Mesendoderm (in vitro differentiated cells): ENCODE results near the gene BACH2.

Experiments used
- DNase-seq: peaks from one replicate; pipeline ENCODE4 v3.0.0; 2013
- H2AK5ac ChIP-seq: 2 replicates; pipeline ENCODE4 v1.6.1; 2013; ENCODE audit warnings: low read length, inconsistent platforms
- H2BK120ac ChIP-seq: 2 replicates; pipeline ENCODE4 v1.6.1; 2013; ENCODE audit warnings: low read depth, mild to moderate bottlenecking, low read length, moderate library complexity, mixed read lengths
- H2BK15ac ChIP-seq: replicated peaks from 2 replicates; pipeline ENCODE4 v1.6.1; 2013; ENCODE audit warnings: low read depth, mild to moderate bottlenecking, moderate library complexity
- H2BK5ac ChIP-seq: 2 replicates; pipeline ENCODE4 v1.6.1; 2013; ENCODE audit warnings: low read length, inconsistent platforms
- H3K18ac ChIP-seq: 2 replicates; pipeline ENCODE4 v1.6.1; 2013; ENCODE audit warnings: mild to moderate bottlenecking, low read length, mixed read lengths
- H3K23ac ChIP-seq: one replicate; pipeline ENCODE4 v1.6.1; 2013; ENCODE audit warnings: low read length
- H3K27ac ChIP-seq: 2 replicates; pipeline ENCODE4 v1.5.1; 2013; ENCODE audit warnings: low read depth, mild to moderate bottlenecking, inconsistent platforms, low read length, moderate library complexity
- H3K27me3 ChIP-seq: 2 replicates; pipeline ENCODE4 v1.6.1; 2013; ENCODE audit warnings: low read length, control low read depth, mild to moderate bottlenecking, inconsistent platforms; ENCODE audit not compliant: insufficient read depth, poor library complexity
- H3K36me3 ChIP-seq: 2 replicates; pipeline ENCODE4 v1.6.1; 2013; ENCODE audit warnings: low read length, inconsistent platforms; ENCODE audit not compliant: control insufficient read depth, insufficient read depth
- H3K4ac ChIP-seq: one replicate; pipeline ENCODE4 v1.6.1; 2013; ENCODE audit warnings: low read depth, mild to moderate bottlenecking, low read length, moderate library complexity
- H3K4me1 ChIP-seq: 2 replicates; pipeline ENCODE4 v1.6.1; 2013; ENCODE audit warnings: low read depth, low read length, inconsistent platforms; ENCODE audit not compliant: control insufficient read depth
- H3K4me2 ChIP-seq: 2 replicates; pipeline ENCODE4 v1.6.1; 2013; ENCODE audit warnings: low read length
- H3K4me3 ChIP-seq: 2 replicates; pipeline ENCODE4 v1.5.1; 2013; ENCODE audit warnings: mild to moderate bottlenecking, low read length
- H3K56ac ChIP-seq: one replicate; pipeline ENCODE4 v1.6.1; 2013; ENCODE audit warnings: low read length
- H3K79me1 ChIP-seq: 2 replicates; pipeline ENCODE4 v1.6.1; 2013; ENCODE audit warnings: low read length, inconsistent platforms
- H3K79me2 ChIP-seq: 2 replicates; pipeline ENCODE4 v1.6.1; 2013; ENCODE audit warnings: mild to moderate bottlenecking, low read length; ENCODE audit not compliant: control insufficient read depth, insufficient read depth
- H3K9ac ChIP-seq: 2 replicates; pipeline ENCODE4 v1.6.1; 2013; ENCODE audit warnings: low read length, inconsistent platforms
- H4K5ac ChIP-seq: one replicate; pipeline ENCODE4 v1.6.1; 2013; ENCODE audit warnings: low read length
- H4K8ac ChIP-seq: one replicate; pipeline ENCODE4 v1.6.1; 2013; ENCODE audit warnings: low read depth, mild to moderate bottlenecking, control low read depth, low read length, moderate library complexity
- WGBS: extraction: QIAGEN DNeasy Blood & Tissue Kit; methylation state at CpG from one replicate; pipeline ENCODE4 v1.1.7; 2013; ENCODE audit warnings: low lambda C conversion rate, missing lambda C conversion rate; ENCODE audit not compliant: insufficient coverage; ENCODE audit errors: extremely low coverage; 5-methylcytosine and 5-hydroxymethylcytosine counted together

The BACH2 gene

DNA sequence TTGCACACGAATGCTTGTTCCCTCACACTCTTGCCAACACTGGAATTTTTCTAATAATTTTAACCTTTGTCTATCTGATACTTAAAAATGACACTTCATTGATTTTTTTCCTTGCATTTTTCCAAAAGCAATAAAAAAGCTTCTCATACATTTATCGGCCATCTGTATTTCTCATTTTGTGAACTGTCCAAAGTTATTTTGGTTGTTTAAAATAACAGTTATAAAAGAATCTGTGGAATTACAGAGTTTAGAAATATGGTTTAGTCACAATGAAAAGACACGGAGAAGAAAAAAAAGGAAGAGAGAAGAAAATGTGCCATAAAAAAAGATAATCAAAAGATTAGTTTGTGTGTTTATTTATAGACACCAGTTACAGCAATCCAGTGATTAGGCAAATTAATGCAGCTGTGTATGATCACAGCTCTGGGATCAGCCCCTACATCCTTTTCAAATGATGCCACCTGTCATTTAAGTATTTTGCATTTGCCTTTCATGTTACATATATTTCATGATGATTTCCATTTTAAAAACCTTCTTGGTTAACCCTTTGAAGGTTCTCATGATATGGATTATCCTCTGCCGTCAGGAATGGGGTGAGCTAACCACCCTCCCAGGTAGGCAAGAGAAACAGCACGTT, 171.7 kb downstream of the BACH2 start:
- Histone ChIP-seq H2AK5ac (no peak overlapping the region), H3K56ac (no peak overlapping the region), H3K4me1 (no peaks in the 10 kb centered on the region), H3K27me3 (no peaks in the 10 kb centered on the region), H3K4me2 (no peak overlapping the region), H3K4me3 (no peak overlapping the region), H4K8ac (no peak overlapping the region), H2BK120ac (no peak overlapping the region), H3K18ac (no peak overlapping the region), H3K27ac (no peak overlapping the region), H2BK5ac (no peak overlapping the region), H3K9ac (no peak overlapping the region), H2BK15ac (no peak overlapping the region), H3K36me3 (no peaks in the 10 kb centered on the region), H3K23ac (no peak overlapping the region), H3K79me2 (no peaks in the 10 kb centered on the region), H3K79me1 (no peaks in the 10 kb centered on the region), H3K4ac (no peak overlapping the region), H4K5ac (no peak overlapping the region)
- no peak for DNase-seq
- no CpG with 5 or more reads among the region's 5 CpGs for WGBS

GRCh38 chr6:90123831-90124230, 172.8 kb downstream of the BACH2 start:
- Histone ChIP-seq H3K4me3 (no peak overlapping the region), H4K8ac (no peak overlapping the region), H3K4ac (no peak overlapping the region), H2BK120ac (no peak overlapping the region), H3K27ac (no peak overlapping the region), H3K18ac (no peak overlapping the region), H3K4me2 (no peak overlapping the region), H3K36me3 (no peaks in the 10 kb centered on the region), H2BK5ac (no peak overlapping the region), H3K9ac (no peak overlapping the region), H3K23ac (no peak overlapping the region), H3K27me3 (no peaks in the 10 kb centered on the region), H4K5ac (no peak overlapping the region), H2BK15ac (no peak overlapping the region), H3K79me2 (no peaks in the 10 kb centered on the region), H2AK5ac (no peak overlapping the region), H3K79me1 (no peaks in the 10 kb centered on the region), H3K56ac (no peak overlapping the region), H3K4me1 (no peaks in the 10 kb centered on the region)
- WGBS = no CpG with 5 or more reads among the region's 7 CpGs
- DNase-seq = no peak

GRCh38 chr6:90121982-90122381, 174.7 kb downstream of the BACH2 start:
- H3K36me3 ChIP-seq = no peaks in the 10 kb centered on the region
- no peak overlapping the region for H2BK5ac ChIP-seq
- H3K4me1 ChIP-seq = no peaks in the 10 kb centered on the region
- H3K18ac ChIP-seq = no peak overlapping the region
- H3K4me2 ChIP-seq = no peak overlapping the region
- WGBS = no CpG with 5 or more reads among the region's 4 CpGs
- no peak overlapping the region for H2AK5ac ChIP-seq
- H2BK15ac ChIP-seq = no peak overlapping the region
- H3K56ac ChIP-seq = no peak overlapping the region
- H3K4ac ChIP-seq = no peak overlapping the region
- H3K9ac ChIP-seq = no peak overlapping the region
- no peak overlapping the region for H3K23ac ChIP-seq
- no peaks in the 10 kb centered on the region for H3K27me3 ChIP-seq
- no peak overlapping the region for H4K8ac ChIP-seq
- H2BK120ac ChIP-seq = no peak overlapping the region
- H3K79me2 ChIP-seq = no peaks in the 10 kb centered on the region
- H3K27ac ChIP-seq = no peak overlapping the region
- no peaks in the 10 kb centered on the region for H3K79me1 ChIP-seq
- no peak overlapping the region for H4K5ac ChIP-seq
- no peak overlapping the region for H3K4me3 ChIP-seq
- no peak for DNase-seq

DNA sequence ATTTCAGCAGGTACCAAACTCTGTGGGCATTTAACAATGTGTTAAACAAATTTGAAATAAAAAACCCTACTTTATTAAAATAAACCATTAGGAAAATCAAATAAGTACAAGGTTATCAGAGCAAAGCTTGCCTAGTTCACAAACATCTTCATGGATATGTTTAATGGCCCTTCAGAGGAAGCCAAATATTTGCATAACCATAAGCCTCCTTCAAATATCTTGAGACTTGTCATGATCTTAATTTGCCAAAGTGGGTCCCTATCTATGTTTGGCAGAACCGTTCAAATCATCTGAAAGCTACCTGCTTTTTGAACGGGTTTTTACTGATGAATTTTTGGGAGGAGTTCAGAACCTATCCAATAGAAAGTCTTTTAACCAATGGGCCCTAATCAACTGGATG, 176.3 kb downstream of the BACH2 start:
- Histone ChIP-seq H2BK15ac (no peak overlapping the region), H3K36me3 (no peaks in the 10 kb centered on the region), H2BK120ac (no peak overlapping the region), H2AK5ac (no peak overlapping the region), H3K4me1 (no peaks in the 10 kb centered on the region), H4K5ac (no peak overlapping the region), H3K4me3 (no peak overlapping the region), H3K79me2 (no peaks in the 10 kb centered on the region), H3K27me3 (no peaks in the 10 kb centered on the region), H3K56ac (no peak overlapping the region), H3K4me2 (no peak overlapping the region), H3K18ac (no peak overlapping the region), H3K9ac (no peak overlapping the region), H3K4ac (no peak overlapping the region), H4K8ac (no peak overlapping the region), H3K23ac (no peak overlapping the region), H3K27ac (no peak overlapping the region), H2BK5ac (no peak overlapping the region), H3K79me1 (no peaks in the 10 kb centered on the region)
- DNase-seq = no peak
- WGBS = no CpG with 5 or more reads among the region's 2 CpGs

DNA sequence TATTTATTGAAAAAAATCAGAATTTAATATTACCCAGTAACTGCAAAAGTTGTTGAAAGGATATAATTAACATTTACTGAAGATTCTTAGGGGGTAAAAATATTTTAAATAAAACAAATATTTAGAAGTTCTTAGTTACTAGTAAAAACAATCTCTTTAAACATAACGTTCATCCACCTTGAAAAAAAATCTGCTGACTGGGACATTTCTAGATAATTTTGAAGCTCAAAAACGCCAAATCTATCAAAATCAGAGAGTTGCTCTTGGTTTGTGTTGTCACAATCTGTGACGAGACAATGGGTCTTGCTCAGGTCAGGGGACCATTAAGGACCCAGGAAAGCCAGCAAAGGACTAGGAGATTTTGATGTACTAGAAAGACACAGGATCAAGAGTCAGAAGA, 177.0 kb downstream of the BACH2 start:
- Histone ChIP-seq H3K79me2 (no peaks in the 10 kb centered on the region), H4K5ac (no peak overlapping the region), H3K36me3 (no peaks in the 10 kb centered on the region), H2BK120ac (no peak overlapping the region), H4K8ac (no peak overlapping the region), H2AK5ac (no peak overlapping the region), H3K4me2 (no peak overlapping the region), H3K4me1 (no peaks in the 10 kb centered on the region), H3K9ac (no peak overlapping the region), H3K79me1 (no peaks in the 10 kb centered on the region), H3K4me3 (no peak overlapping the region), H2BK15ac (no peak overlapping the region), H3K56ac (no peak overlapping the region), H2BK5ac (no peak overlapping the region), H3K27ac (no peak overlapping the region), H3K23ac (no peak overlapping the region), H3K4ac (no peak overlapping the region), H3K18ac (no peak overlapping the region), H3K27me3 (no peaks in the 10 kb centered on the region)
- no CpG with 5 or more reads among the region's 3 CpGs for WGBS
- DNase-seq = no peak

- H3K23ac ChIP-seq = no peak overlapping the region
- no peak overlapping the region for H4K8ac ChIP-seq
- no CpG with 5 or more reads among the region's 2 CpGs for WGBS
- H3K4me1 ChIP-seq = no peaks in the 10 kb centered on the region
- H3K27ac ChIP-seq = no peak overlapping the region
- H2BK5ac ChIP-seq = no peak overlapping the region
- H3K18ac ChIP-seq = no peak overlapping the region
- H3K9ac ChIP-seq = no peak overlapping the region
- no peaks in the 10 kb centered on the region for H3K27me3 ChIP-seq
- no peak overlapping the region for H2BK15ac ChIP-seq
- no peak overlapping the region for H2AK5ac ChIP-seq
- no peak overlapping the region for H3K4me2 ChIP-seq
- H3K4me3 ChIP-seq = no peak overlapping the region
- no peaks in the 10 kb centered on the region for H3K79me2 ChIP-seq
- no peak overlapping the region for H2BK120ac ChIP-seq
- no peak overlapping the region for H3K56ac ChIP-seq
- no peaks in the 10 kb centered on the region for H3K79me1 ChIP-seq
- H4K5ac ChIP-seq = no peak overlapping the region
- DNase-seq = no peak
- no peaks in the 10 kb centered on the region for H3K36me3 ChIP-seq
- no peak overlapping the region for H3K4ac ChIP-seq
Measured at GRCh38 chr6:90118581-90118980, 178.1 kb downstream of the BACH2 start.
